ENCODE results near the gene MTMR3. TPM values are rescaled to one million over a fixed set of nuclear protein-coding genes. Genes with fewer than 3 reads are reported as not detected.
A peak's percentile ranks its signal among the peaks of the same experiment; 100 is the strongest.

Gene MTMR3
- polyA plus RNA-seq, 1 of the 3 experiments (the other 2 are of a cell fraction): 20.4 TPM

- H3K4me1 ChIP-seq (ENCODE audit: control insufficient read depth in 1 of 2, insufficient read depth in 2 of 2, low read depth in 1 of 2, low read length in 1 of 2): peaks cover 0 to 33% of the 10 kb centered on the region in 2 experiments; a peak in 3 of 4 replicates
- no peaks in the 10 kb centered on the region for H3K79me2 ChIP-seq (ENCODE audit: insufficient read depth)
- no peak for DNase-seq
- no peak overlapping the region for H2AFZ ChIP-seq (ENCODE audit: low read depth)
- no peaks in the 10 kb centered on the region for H3K36me3 ChIP-seq (replicated peaks in 1 of 2; ENCODE audit: control insufficient read depth in 1 of 2, insufficient read depth in 2 of 2, low read length in 1 of 2)
- H3K9ac ChIP-seq: no peak overlapping the region
- no peaks in the 10 kb centered on the region for H3K27me3 ChIP-seq (ENCODE audit: insufficient read depth)
- H3K27ac ChIP-seq (ENCODE audit: low read depth in 2 of 2, low read length in 1 of 2): no peak overlapping the region
- H4K20me1 ChIP-seq (ENCODE audit: insufficient read depth): no peaks in the 10 kb centered on the region
- ChIA-PET CTCF (interaction anchor here (0.6 to 2.7 kb wide), 2 partner anchors 13 to 47 kb away, joined by 3 to 10 read pairs; no protein-coding TSS in a partner anchor), POLR2A (no interaction called here)
- no peak overlapping the region for H3K4me3 ChIP-seq (ENCODE audit: low read depth in 2 of 2, low read length in 1 of 2)
- no peak overlapping the region for H3K4me2 ChIP-seq
- no peaks in the 10 kb centered on the region for H3K9me3 ChIP-seq
- 90% methylated on average over 2 of the region's 2 CpGs for WGBS (ENCODE audit: low lambda C conversion rate)
- TF ChIP-seq PBX3 (IDR thresholded peaks at IDR 0.05) (no peak), RCOR1 (IDR thresholded peaks at IDR 0.05; ENCODE audit: low read length) (no peak), ELF1 (IDR thresholded peaks at IDR 0.05) (no peak), EP300 (IDR thresholded peaks at IDR 0.05; ENCODE audit: borderline replicate concordance in 1 of 2, low read depth in 1 of 2, low read length in 1 of 2) (no peak), MEF2A (IDR thresholded peaks at IDR 0.05; ENCODE audit: borderline replicate concordance, low read depth) (no peak)
- TF ChIP-seq, protein P1, sequence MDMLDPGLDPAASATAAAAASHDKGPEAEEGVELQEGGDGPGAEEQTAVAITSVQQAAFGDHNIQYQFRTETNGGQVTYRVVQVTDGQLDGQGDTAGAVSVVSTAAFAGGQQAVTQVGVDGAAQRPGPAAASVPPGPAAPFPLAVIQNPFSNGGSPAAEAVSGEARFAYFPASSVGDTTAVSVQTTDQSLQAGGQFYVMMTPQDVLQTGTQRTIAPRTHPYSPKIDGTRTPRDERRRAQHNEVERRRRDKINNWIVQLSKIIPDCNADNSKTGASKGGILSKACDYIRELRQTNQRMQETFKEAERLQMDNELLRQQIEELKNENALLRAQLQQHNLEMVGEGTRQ (IDR thresholded peaks at IDR 0.05; ENCODE audit: borderline replicate concordance, low read depth, low read length): no peak
- TF ChIP-seq, protein P2, sequence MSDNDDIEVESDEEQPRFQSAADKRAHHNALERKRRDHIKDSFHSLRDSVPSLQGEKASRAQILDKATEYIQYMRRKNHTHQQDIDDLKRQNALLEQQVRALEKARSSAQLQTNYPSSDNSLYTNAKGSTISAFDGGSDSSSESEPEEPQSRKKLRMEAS (IDR thresholded peaks at IDR 0.05; ENCODE audit: low read depth): no peak
- peaks cover 21% of the 10 kb centered on the region for H3F3A ChIP-seq (replicated peaks; ENCODE audit: insufficient read depth)
- H3K9me2 ChIP-seq: no peaks in the 10 kb centered on the region
Measured at GRCh38 chr22:30041881-30042280, 158.9 kb downstream of the MTMR3 start.

GRCh38 chr22:30043161-30043560 lies 160.2 kb downstream of the MTMR3 start:
- H3K4me1 ChIP-seq (ENCODE audit: control insufficient read depth in 1 of 2, insufficient read depth in 2 of 2, low read depth in 1 of 2, low read length in 1 of 2): peaks cover 0 to 27% of the 10 kb centered on the region in 2 experiments; a peak in 3 of 4 replicates
- H3K27ac ChIP-seq (ENCODE audit: low read depth in 2 of 2, low read length in 1 of 2): peak overlapping the region in 1 of 2 experiments; percentile 91; a peak in 2 of 4 replicates
- H3K36me3 ChIP-seq (replicated peaks in 1 of 2; ENCODE audit: control insufficient read depth in 1 of 2, insufficient read depth in 2 of 2, low read length in 1 of 2): no peaks in the 10 kb centered on the region
- H3K79me2 ChIP-seq (ENCODE audit: insufficient read depth): no peaks in the 10 kb centered on the region
- DNase-seq: no peak
- POLR2A ChIA-PET: no interaction called here
- no peak overlapping the region for H3K4me2 ChIP-seq
- H4K20me1 ChIP-seq (ENCODE audit: insufficient read depth): no peaks in the 10 kb centered on the region
- H3K27me3 ChIP-seq (ENCODE audit: insufficient read depth): no peaks in the 10 kb centered on the region
- H3K9me2 ChIP-seq: no peaks in the 10 kb centered on the region
- H3K4me3 ChIP-seq (ENCODE audit: low read depth in 2 of 2, low read length in 1 of 2): no peak overlapping the region
- no peaks in the 10 kb centered on the region for H3K9me3 ChIP-seq
- CTCF ChIA-PET: interaction anchor here (0.8 to 2.7 kb wide), 3 partner anchors 14 to 354 kb away, joined by 3 to 10 read pairs (median 3); no protein-coding TSS in a partner anchor
- H3K9ac ChIP-seq: no peak overlapping the region
- peaks cover 21% of the 10 kb centered on the region for H3F3A ChIP-seq (replicated peaks; ENCODE audit: insufficient read depth)
- no peak overlapping the region for H2AFZ ChIP-seq (ENCODE audit: low read depth)
- 80% methylated on average over 4 of the region's 4 CpGs for whole genome bisulfite sequencing (ENCODE audit: low lambda C conversion rate)
- TF ChIP-seq, protein P3, sequence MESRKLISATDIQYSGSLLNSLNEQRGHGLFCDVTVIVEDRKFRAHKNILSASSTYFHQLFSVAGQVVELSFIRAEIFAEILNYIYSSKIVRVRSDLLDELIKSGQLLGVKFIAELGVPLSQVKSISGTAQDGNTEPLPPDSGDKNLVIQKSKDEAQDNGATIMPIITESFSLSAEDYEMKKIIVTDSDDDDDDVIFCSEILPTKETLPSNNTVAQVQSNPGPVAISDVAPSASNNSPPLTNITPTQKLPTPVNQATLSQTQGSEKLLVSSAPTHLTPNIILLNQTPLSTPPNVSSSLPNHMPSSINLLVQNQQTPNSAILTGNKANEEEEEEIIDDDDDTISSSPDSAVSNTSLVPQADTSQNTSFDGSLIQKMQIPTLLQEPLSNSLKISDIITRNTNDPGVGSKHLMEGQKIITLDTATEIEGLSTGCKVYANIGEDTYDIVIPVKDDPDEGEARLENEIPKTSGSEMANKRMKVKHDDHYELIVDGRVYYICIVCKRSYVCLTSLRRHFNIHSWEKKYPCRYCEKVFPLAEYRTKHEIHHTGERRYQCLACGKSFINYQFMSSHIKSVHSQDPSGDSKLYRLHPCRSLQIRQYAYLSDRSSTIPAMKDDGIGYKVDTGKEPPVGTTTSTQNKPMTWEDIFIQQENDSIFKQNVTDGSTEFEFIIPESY (IDR thresholded peaks at IDR 0.05; ENCODE audit: borderline replicate concordance, low read depth): no peak
- no peak for TF ChIP-seq ELF1 (IDR thresholded peaks at IDR 0.05)
- no peak for TF ChIP-seq NFIC (IDR thresholded peaks at IDR 0.05; ENCODE audit: borderline replicate concordance)
- TF ChIP-seq FOSL2 (IDR thresholded peaks at IDR 0.05; ENCODE audit: borderline replicate concordance, low read depth): no peak
- no peak for TF ChIP-seq YY1 (IDR thresholded peaks at IDR 0.05; ENCODE audit: low read depth)
- TF ChIP-seq CTCF (IDR thresholded peaks at IDR 0.05): no peak
- no peak for TF ChIP-seq TAF1 (IDR thresholded peaks at IDR 0.05; ENCODE audit: borderline replicate concordance, low read depth, low read length)
- TF ChIP-seq, protein P4, sequence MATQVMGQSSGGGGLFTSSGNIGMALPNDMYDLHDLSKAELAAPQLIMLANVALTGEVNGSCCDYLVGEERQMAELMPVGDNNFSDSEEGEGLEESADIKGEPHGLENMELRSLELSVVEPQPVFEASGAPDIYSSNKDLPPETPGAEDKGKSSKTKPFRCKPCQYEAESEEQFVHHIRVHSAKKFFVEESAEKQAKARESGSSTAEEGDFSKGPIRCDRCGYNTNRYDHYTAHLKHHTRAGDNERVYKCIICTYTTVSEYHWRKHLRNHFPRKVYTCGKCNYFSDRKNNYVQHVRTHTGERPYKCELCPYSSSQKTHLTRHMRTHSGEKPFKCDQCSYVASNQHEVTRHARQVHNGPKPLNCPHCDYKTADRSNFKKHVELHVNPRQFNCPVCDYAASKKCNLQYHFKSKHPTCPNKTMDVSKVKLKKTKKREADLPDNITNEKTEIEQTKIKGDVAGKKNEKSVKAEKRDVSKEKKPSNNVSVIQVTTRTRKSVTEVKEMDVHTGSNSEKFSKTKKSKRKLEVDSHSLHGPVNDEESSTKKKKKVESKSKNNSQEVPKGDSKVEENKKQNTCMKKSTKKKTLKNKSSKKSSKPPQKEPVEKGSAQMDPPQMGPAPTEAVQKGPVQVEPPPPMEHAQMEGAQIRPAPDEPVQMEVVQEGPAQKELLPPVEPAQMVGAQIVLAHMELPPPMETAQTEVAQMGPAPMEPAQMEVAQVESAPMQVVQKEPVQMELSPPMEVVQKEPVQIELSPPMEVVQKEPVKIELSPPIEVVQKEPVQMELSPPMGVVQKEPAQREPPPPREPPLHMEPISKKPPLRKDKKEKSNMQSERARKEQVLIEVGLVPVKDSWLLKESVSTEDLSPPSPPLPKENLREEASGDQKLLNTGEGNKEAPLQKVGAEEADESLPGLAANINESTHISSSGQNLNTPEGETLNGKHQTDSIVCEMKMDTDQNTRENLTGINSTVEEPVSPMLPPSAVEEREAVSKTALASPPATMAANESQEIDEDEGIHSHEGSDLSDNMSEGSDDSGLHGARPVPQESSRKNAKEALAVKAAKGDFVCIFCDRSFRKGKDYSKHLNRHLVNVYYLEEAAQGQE (IDR thresholded peaks at IDR 0.05; ENCODE audit: low read depth, low read length): no peak
- TF ChIP-seq GATA2 (CRISPR knock-in tag; IDR thresholded peaks at IDR 0.05): no peak
- TF ChIP-seq RCOR1 (IDR thresholded peaks at IDR 0.05; ENCODE audit: low read length): no peak
- TF ChIP-seq MXI1 (IDR thresholded peaks at IDR 0.05; ENCODE audit: low read depth, low read length): no peak
- TF ChIP-seq RXRA (IDR thresholded peaks at IDR 0.05; ENCODE audit: borderline replicate concordance, low read depth): no peak
- TF ChIP-seq FOXM1 (IDR thresholded peaks at IDR 0.05; ENCODE audit: low read depth): no peak
